Stimulated activated CD4-positive, alpha-beta T cell treated with anti-CD3 and anti-CD28 coated beads, Interleukin-1b, Interleukin-23, amount 100 ng/mL, for 48 hours (primary cell): ENCODE data around the gene TBCD.

Experiments used
- DNase-seq: peaks from one replicate; pipeline ENCODE4 v3.0.0-alpha.2; 2020

Gene TBCD

GRCh38 chr17:82751571-82752370 lies at the start of gene TBCD:
Gene TBCD, plus strand, starts transcription at chr17:82752065. Its CDS starts 129 bp downstream, at chr17:82752194.
- peak; percentile 82 for DNase-seq

- DNase-seq, result no peak
Observed at GRCh38 chr17:82702231-82702927, 49.5 kb upstream of the TBCD start.

- no peak for DNase-seq
Observed at GRCh38 chr17:82703036-82703745, 48.7 kb upstream of the TBCD start.

- DNase-seq, result no peak
Observed at GRCh38 chr17:82703935-82704865, 47.7 kb upstream of the TBCD start.

GRCh38 chr17:82704886-82705285 lies 47.0 kb upstream of the TBCD start:
- DNase-seq, result no peak

- no peak for DNase-seq
Observed at GRCh38 chr17:82705756-82706155, 46.1 kb upstream of the TBCD start.

GRCh38 chr17:82709024-82709675 lies 42.7 kb upstream of the TBCD start:
- no peak for DNase-seq

- no peak for DNase-seq
Observed at GRCh38 chr17:82709676-82710498, 42.0 kb upstream of the TBCD start.

- DNase-seq, result no peak
Observed at GRCh38 chr17:82710499-82711232, 41.2 kb upstream of the TBCD start.

GRCh38 chr17:82713071-82713723 lies 38.7 kb upstream of the TBCD start:
- DNase-seq, result no peak

- DNase-seq, result peak; percentile 95
Observed at GRCh38 chr17:82716203-82717010, 35.5 kb upstream of the TBCD start, which contains the start of gene FN3KRP. Gene FN3KRP, plus strand, starts transcription at chr17:82716706. Its CDS starts 50 bp downstream, at chr17:82716756.

- DNase-seq, result no peak
Observed at GRCh38 chr17:82718986-82719685, 32.7 kb upstream of the TBCD start.

- DNase-seq, result no peak
Observed at GRCh38 chr17:82720204-82720603, 31.7 kb upstream of the TBCD start.

- DNase-seq, result no peak
Observed at GRCh38 chr17:82722341-82723013, 29.4 kb upstream of the TBCD start.

- no peak for DNase-seq
Observed at GRCh38 chr17:82723169-82723807, 28.6 kb upstream of the TBCD start.

GRCh38 chr17:82726427-82726826 lies 25.4 kb upstream of the TBCD start:
- no peak for DNase-seq
